HG03159 (cell line): ENCODE measurements around the gene SH3BP1.
"Not testable (repeated sequence)": the region's sequence is repeated elsewhere in the genome, so short reads cannot be mapped to it uniquely, and the experiment has no call there.

ENCODE experiments used
- ATAC-seq: cut with Tn5 transposase; IDR thresholded peaks from one replicate; pipeline ENCODE4 v1.9.1; 2021; ENCODE audit warnings: mild to moderate bottlenecking, moderate library complexity; ENCODE audit not compliant: unreplicated experiment

The SH3BP1 gene

DNA sequence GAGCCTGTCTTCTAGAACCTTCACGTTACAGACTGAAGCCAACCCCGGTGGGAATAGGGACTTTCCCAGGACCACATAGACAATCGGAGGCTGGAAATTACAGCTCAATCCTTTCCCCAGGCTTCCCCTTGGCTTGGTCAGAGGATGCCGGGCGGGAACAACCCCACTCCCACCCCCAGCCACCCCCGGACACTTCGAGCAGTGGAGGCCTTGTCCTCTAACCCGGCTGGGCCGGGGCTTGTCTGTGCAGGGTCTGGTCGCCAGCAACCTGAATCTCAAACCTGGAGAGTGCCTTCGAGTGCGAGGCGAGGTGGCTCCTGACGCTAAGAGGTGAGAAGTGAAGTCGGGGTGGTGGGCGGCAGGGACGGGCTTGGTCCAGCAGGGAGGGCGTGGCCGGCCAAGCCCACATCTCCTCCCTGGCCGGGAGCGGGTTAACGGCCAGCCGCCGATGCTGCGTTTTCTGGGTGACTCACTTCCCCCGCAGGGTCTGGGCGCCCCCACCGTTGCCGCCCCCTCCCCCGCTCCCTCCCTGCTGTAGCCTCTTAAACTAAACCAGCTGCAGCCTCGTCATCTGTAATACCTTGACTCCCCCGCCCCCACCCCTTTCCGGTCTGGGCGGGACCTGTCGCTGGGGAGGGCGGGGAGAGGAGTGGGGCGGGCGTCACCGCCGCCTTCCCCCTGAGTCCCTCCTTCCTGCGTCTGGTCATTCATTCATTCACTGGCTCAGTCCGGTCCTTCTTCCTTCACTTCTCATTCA lies 37.4 kb downstream of the SH3BP1 start:
- ATAC-seq, result peak; percentile 60

DNA sequence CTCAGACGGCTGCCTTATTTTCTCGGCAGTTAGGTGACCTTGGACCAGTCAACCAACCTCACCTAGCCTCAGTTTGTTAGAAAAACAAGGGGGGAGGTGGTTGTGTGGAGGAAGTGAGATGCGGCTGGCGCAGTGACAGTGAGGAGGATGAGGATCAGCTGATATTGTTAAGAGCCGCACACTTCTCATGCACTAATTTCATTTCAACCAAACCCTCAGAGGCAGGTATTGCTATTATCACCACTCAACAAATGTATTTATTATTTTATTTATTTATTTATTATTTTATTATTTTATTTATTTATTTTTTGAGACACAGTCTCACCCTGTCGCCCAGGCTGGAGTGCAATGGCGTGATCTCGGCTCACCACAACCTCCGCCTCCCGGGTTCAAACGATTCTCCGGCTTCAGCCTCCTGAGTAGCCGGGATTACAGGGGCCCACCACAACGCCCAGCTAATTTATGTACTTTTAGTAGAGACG lies 38.1 kb downstream of the SH3BP1 start:
- peak; percentile 28 for ATAC-seq

- ATAC-seq, result no peak
Measured at GRCh38 chr22:37678372-37678771, 38.9 kb downstream of the SH3BP1 start.

DNA sequence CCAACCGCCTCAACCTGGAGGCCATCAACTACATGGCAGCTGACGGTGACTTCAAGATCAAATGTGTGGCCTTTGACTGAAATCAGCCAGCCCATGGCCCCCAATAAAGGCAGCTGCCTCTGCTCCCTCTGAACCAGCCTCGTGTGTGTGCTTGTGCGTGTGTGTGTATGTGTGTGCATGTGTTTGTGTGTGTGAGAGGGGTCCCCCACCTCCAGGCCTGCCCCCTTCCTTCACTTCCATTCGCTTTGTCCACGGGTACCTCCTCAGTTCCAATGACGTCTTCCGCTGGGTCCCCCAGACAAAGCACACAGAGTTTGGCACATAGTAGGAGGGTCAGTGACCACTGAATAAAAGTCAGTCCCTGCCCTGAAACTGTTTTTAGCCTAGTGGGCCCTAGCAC lies 40.2 kb downstream of the SH3BP1 start:
- no peak for ATAC-seq

- no peak for ATAC-seq
Measured at GRCh38 chr22:37680191-37680851, 40.9 kb downstream of the SH3BP1 start.

DNA sequence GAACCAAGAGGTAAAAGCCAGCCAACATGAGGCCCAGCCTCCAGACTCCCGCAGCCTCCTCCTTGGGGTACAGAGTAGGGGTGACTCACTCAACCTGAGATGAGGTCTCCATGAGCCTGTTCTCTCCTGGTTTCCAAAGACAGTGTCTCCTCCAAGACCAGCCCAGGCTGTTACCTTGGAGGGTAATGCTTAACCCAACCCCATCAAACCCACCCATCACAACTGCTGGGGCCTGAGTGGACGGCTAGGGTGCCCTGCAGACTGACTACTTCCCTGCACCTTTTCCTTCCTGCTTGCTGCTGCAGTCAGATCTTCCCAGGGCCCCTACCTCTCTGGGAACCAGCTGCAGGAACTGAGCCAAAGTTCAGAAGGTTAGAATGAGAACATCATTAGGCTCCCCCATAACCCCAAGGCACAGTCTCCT lies 41.5 kb downstream of the SH3BP1 start:
- ATAC-seq, result no peak

- ATAC-seq, result no peak
Measured at GRCh38 chr22:37681556-37682049, 42.1 kb downstream of the SH3BP1 start.

- ATAC-seq, result no peak
Measured at GRCh38 chr22:37684803-37685615, 45.5 kb downstream of the SH3BP1 start.

DNA sequence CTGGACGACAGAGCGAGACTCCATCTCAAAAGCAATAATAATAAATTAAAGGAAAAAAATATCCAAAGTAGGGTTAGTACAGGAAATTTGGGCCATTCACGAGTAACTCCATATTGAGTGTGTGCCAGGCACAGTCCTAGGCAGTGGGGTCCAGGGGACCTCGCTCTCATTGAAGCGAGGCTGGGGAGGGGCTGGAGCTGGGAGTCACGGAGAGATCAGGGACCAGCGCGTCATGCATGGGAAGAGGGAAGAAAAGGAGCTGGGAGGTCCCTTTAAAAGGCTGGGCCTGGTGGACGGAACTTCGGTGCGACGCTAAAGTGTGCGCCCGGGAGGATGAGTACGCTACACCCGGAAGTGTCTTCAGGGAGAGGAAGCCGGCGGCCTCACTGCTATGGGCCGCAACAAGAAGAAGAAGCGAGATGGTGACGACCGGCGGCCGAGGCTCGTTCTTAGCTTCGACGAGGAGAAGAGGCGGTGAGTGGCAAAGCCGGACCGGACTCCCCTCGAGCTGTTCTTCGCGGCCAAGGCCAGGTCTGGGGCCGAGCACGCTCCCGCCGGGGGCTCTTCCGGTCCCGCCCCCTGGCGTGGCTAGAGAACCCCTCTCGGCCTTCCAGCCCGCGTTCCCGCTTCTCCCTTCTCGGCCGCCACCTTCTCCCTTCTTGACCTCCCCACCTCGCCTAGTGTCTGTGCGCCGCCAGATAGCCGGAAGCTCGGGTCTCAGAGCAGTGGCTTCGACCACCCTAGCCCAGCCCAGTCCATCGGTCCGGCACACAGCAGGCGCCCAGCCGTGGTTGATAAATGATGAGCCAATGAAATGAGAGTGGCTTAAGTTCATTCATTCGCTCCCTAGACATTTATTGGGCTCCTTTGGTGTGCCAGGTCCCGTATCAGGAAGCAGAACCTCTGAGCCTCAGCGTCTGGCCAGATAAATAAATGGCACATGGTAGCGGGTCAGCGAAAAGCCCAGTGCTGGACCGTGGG lies 46.8 kb downstream of the SH3BP1 start, which contains the start of gene NOL12:
Gene NOL12 (plus strand): TSS at position 342 of the 981 bp plus-strand sequence. CDS start 50 bp downstream, at position 392.
- peak; percentile 82 for ATAC-seq

DNA sequence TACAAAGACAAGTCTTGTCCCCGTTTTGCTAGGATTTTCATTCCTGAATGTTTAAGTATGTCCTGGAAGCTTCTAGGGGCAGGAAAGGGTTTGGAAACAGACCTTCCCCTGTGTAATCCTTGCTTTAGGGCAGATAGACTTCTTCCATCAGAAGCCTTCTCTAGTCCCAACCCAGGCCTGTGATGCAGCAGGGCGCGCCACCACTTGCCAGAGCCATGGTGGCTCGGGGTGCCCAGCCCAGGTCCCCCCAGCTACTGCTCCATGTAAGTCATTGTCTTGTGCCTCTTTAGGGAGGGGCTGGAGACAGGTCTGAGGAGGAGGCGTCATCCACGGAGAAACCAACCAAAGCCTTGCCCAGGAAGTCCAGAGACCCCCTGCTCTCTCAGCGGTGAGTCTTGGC lies 50.9 kb downstream of the SH3BP1 start:
- ATAC-seq, result no peak

GRCh38 chr22:37690901-37691504 lies 51.5 kb downstream of the SH3BP1 start:
- ATAC-seq, result no peak

DNA sequence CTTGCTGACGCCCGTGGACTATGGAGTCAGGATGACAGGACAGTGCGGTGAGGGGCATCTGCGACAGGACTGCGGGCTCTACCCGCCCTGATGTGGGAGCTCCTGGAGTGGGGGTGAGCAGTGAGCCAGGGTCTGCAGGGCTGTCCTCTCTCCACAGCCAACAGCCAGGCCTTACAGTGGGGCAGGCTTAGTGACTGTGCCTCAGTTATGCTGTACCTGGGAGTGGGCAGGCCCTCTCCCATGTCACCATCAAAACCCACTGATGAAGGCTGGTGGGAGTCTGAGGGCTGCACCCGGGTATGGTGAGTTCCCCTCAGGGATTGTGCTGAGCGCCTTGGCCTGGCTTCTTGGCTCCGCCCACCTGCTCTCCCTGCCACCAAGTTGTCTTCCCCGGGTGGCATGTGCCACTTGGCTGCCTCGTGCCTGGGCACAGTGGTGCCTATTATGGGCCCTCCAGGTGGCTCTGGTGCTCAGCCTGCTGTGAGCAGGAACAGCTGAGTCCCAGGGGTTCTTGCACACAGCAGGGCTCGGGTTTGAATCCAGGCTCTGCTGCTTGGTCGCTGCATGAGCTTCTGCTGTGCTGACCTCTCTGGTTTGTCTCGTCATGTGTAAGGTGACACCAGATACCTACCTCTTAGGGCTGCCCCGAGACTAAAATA lies 53.3 kb downstream of the SH3BP1 start:
- no peak for ATAC-seq

DNA sequence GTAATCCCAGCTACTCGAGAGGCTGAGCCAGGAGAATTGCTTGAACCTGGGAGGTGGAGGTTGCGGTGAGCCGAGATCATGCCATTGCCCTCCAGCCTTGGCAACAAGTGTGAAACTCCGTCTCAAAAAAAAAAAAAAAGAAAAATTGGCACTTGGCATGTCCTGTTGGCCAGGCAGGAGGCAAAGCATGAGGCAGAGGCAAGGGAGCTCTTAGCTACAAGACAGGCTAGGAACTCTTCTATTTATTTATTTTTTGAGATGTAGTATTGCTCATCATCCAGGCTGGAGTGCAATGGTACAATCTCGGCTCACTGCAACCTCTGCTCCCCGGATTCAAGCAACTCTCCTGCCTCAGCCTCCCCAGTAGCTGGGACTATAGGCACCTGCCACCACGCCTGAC lies 54.7 kb downstream of the SH3BP1 start:
- not testable (repeated sequence) for ATAC-seq

GRCh38 chr22:37696260-37696656 lies 56.8 kb downstream of the SH3BP1 start:
- ATAC-seq, result not testable (repeated sequence)

GRCh38 chr22:37696657-37697537 lies 57.4 kb downstream of the SH3BP1 start, which contains the start of gene TRIOBP:
TRIOBP (plus strand) TSS chr22:37697048; CDS start chr22:37701366, 4,318 bp downstream.
- ATAC-seq, result peak; percentile 94

GRCh38 chr22:37697538-37697835 lies 58.0 kb downstream of the SH3BP1 start:
- no peak for ATAC-seq

- ATAC-seq, result no peak
Measured at GRCh38 chr22:37701141-37701786, 61.8 kb downstream of the SH3BP1 start.

GRCh38 chr22:37703906-37704305 lies 64.4 kb downstream of the SH3BP1 start:
- ATAC-seq, result no peak
